T-helper 2 cell (primary cell): ENCODE data around the gene TTC34.

ENCODE experiments used
- DNase-seq, 5 experiments: peaks; one replicate each; pipeline versions ENCODE4 v3.0.0 to v3.0.0-alpha.2; 2012 to 2022

The TTC34 gene

GRCh38 chr1:2625311-2625710 is 176.2 kb downstream of the TTC34 start:
- no peak for DNase-seq

- no peak for DNase-seq
These were observed 176.7 kb downstream of the TTC34 start for GRCh38 chr1:2624735-2625300.

- DNase-seq, result no peak
These were observed 177.7 kb downstream of the TTC34 start for GRCh38 chr1:2623571-2624337.

- no peak for DNase-seq
These were observed 183.5 kb downstream of the TTC34 start for GRCh38 chr1:2617971-2618470.

GRCh38 chr1:2614145-2614544 is 187.3 kb downstream of the TTC34 start:
- DNase-seq, result no peak

- no peak for DNase-seq
These were observed 188.7 kb downstream of the TTC34 start for GRCh38 chr1:2612591-2613365.

- DNase-seq, result peak in 1 of 5 experiments; percentile 6
These were observed 189.7 kb downstream of the TTC34 start for GRCh38 chr1:2611621-2612437.

- DNase-seq, result peak in 1 of 5 experiments; percentile 12
These were observed 190.4 kb downstream of the TTC34 start for GRCh38 chr1:2611031-2611501.

- no peak for DNase-seq
These were observed 191.2 kb downstream of the TTC34 start for GRCh38 chr1:2610036-2610959.

- no peak for DNase-seq
These were observed 192.0 kb downstream of the TTC34 start for GRCh38 chr1:2609319-2610035.

- no peak for DNase-seq
These were observed 193.8 kb downstream of the TTC34 start for GRCh38 chr1:2607641-2608091.

GRCh38 chr1:2606881-2607621 is 194.4 kb downstream of the TTC34 start:
- DNase-seq, result peak in 1 of 5 experiments; percentile 5

- DNase-seq, result peak in 1 of 5 experiments; percentile 7
These were observed 195.1 kb downstream of the TTC34 start for GRCh38 chr1:2606396-2606880.

GRCh38 chr1:2605509-2606395 is 195.7 kb downstream of the TTC34 start:
- DNase-seq, result peak in 1 of 5 experiments; percentile 6

- DNase-seq, result no peak
These were observed 196.5 kb downstream of the TTC34 start for GRCh38 chr1:2604844-2605508.

- no peak for DNase-seq
These were observed 197.2 kb downstream of the TTC34 start for GRCh38 chr1:2604156-2604843.

GRCh38 chr1:2603521-2604155 is 197.9 kb downstream of the TTC34 start:
- DNase-seq, result no peak
